WTC11 (cell line): ENCODE results near the gene PNMA8A. TPM values are rescaled to one million over a fixed set of nuclear protein-coding genes. Genes with fewer than 3 reads are reported as not detected.

Experiments used
- ATAC-seq: fragments of 200-7000 bp; cut with Tn5 transposase; 2 replicates; pipeline ENCODE4 v1.10.0; 2021; ENCODE audit warnings: mild to moderate bottlenecking, moderate library complexity
- CTCF ChIA-PET: fragments of 300-600 bp; sonication (Branson Sonifier 250); formaldehyde crosslinking; loops from one replicate; lab custom pipeline; 2021; ENCODE audit warnings: antibody characterized with exemption; lab: Charles Lee
- POLR2A ChIA-PET: fragments of 350-600 bp; sonication (Branson Sonifier 250); formaldehyde crosslinking; loops from one replicate; lab custom pipeline; 2021; ENCODE audit warnings: antibody characterized with exemption; lab: Charles Lee
- DNase-seq: peaks from one replicate; pipeline ENCODE4 v3.0.0; 2021; ENCODE audit warnings: low spot score
- H3K27ac Mint-ChIP-seq: 2 replicates; pipeline ENCODE4 v1.8.0; 2021; ENCODE audit warnings: mixed read lengths
- H3K27me3 Mint-ChIP-seq: 2 replicates; pipeline ENCODE4 v1.8.0; 2021; ENCODE audit warnings: low read depth, mild to moderate bottlenecking, moderate library complexity, mixed read lengths
- H3K36me3 Mint-ChIP-seq: 2 replicates; pipeline ENCODE4 v1.8.0; 2021; ENCODE audit warnings: mixed read lengths
- H3K4me1 Mint-ChIP-seq: 2 replicates; pipeline ENCODE4 v1.8.0; 2022; ENCODE audit warnings: mixed read lengths
- H3K4me3 Mint-ChIP-seq: 2 replicates; pipeline ENCODE4 v1.8.0; 2021; ENCODE audit warnings: mild to moderate bottlenecking, moderate library complexity, mixed read lengths
- H3K9me3 Mint-ChIP-seq: 2 replicates; pipeline ENCODE4 v1.8.0; 2021; ENCODE audit warnings: mixed read lengths
- ARID4B ChIP-seq: sonication (generic); formaldehyde crosslinking; IDR thresholded peaks from 2 replicates; pipeline ENCODE4 v1.8.0; 2023; ENCODE audit warnings: missing genetic modification reagents, mild to moderate bottlenecking, borderline replicate concordance
- ESRRA ChIP-seq: sonication (generic); formaldehyde crosslinking; IDR thresholded peaks from 2 replicates; pipeline ENCODE4 v1.8.1; 2022; ENCODE audit warnings: mild to moderate bottlenecking, missing genetic modification reagents, borderline replicate concordance
- FOXK1 ChIP-seq: sonication (generic); formaldehyde crosslinking; IDR thresholded peaks from 2 replicates; pipeline ENCODE4 v1.8.0; 2022; ENCODE audit warnings: mild to moderate bottlenecking, moderate library complexity, missing genetic modification reagents
- HMGA2 ChIP-seq: fragments of 250-450 bp; sonication (Bioruptor Pico); IDR thresholded peaks from 2 replicates; pipeline ENCODE4 v1.4.0; 2021; ENCODE audit warnings: mild to moderate bottlenecking, moderate library complexity
- IRF2 ChIP-seq: sonication (generic); formaldehyde crosslinking; IDR thresholded peaks from 2 replicates; pipeline ENCODE4 v1.8.0; 2022; ENCODE audit warnings: low read depth, missing genetic modification reagents, borderline replicate concordance
- JAZF1 ChIP-seq: fragments of 250-450 bp; sonication (Bioruptor Pico); IDR thresholded peaks from 2 replicates; pipeline ENCODE4 v1.9.0; 2021; ENCODE audit warnings: moderate library complexity, mild to moderate bottlenecking, inconsistent platforms
- NFATC4 ChIP-seq: fragments of 250-450 bp; sonication (Bioruptor Pico); IDR thresholded peaks from 2 replicates; pipeline ENCODE4 v1.9.0; 2021; ENCODE audit warnings: mild to moderate bottlenecking
- NFE2L1 ChIP-seq: sonication (generic); formaldehyde crosslinking; IDR thresholded peaks from 2 replicates; pipeline ENCODE4 v1.8.1; 2023; ENCODE audit warnings: missing genetic modification reagents
- PRRX2 ChIP-seq: fragments of 250-450 bp; sonication (Bioruptor Pico); IDR thresholded peaks from 2 replicates; pipeline ENCODE4 v1.8.0; 2021; ENCODE audit warnings: mild to moderate bottlenecking
- TCF7 ChIP-seq: sonication (generic); formaldehyde crosslinking; IDR thresholded peaks from 2 replicates; pipeline ENCODE4 v1.8.0; 2022; ENCODE audit warnings: mild to moderate bottlenecking, low read depth, missing genetic modification reagents, moderate library complexity
- TEAD1 ChIP-seq: sonication (generic); formaldehyde crosslinking; IDR thresholded peaks from 2 replicates; pipeline ENCODE4 v1.8.0; 2022; ENCODE audit warnings: mild to moderate bottlenecking, missing genetic modification reagents
- TEAD4 ChIP-seq: sonication (generic); formaldehyde crosslinking; IDR thresholded peaks from 2 replicates; pipeline ENCODE4 v1.8.0; 2022; ENCODE audit warnings: mild to moderate bottlenecking, missing genetic modification reagents
- ZNF232 ChIP-seq: sonication (generic); formaldehyde crosslinking; IDR thresholded peaks from 2 replicates; pipeline ENCODE4 v1.8.0; 2022; ENCODE audit warnings: mild to moderate bottlenecking, missing genetic modification reagents
- ZNF416 ChIP-seq: fragments of 250-450 bp; sonication (Bioruptor Pico); IDR thresholded peaks from 2 replicates; pipeline ENCODE4 v1.9.0; 2021; ENCODE audit warnings: mild to moderate bottlenecking, inconsistent platforms
- ZNF671 ChIP-seq: fragments of 250-450 bp; sonication (Bioruptor Pico); IDR thresholded peaks from 2 replicates; pipeline ENCODE4 v1.8.0; 2021; ENCODE audit warnings: mild to moderate bottlenecking
- total RNA-seq: library from RNA; stranded (reverse); gene quantifications from 3 replicates; pipeline ENCODE4 v1.2.3, GENCODE V29; 2021
- TF ChIP-seq, protein P1 (sequence below): sonication (generic); formaldehyde crosslinking; IDR thresholded peaks from 2 replicates; pipeline ENCODE4 v1.8.0; 2022; ENCODE audit warnings: mild to moderate bottlenecking, missing genetic modification reagents
- TF ChIP-seq, protein P2 (sequence below): sonication (generic); formaldehyde crosslinking; IDR thresholded peaks from 2 replicates; pipeline ENCODE4 v1.8.1; 2023; ENCODE audit warnings: mild to moderate bottlenecking, missing genetic modification reagents
- TF ChIP-seq, protein P3 (sequence below): fragments of 250-450 bp; sonication (Bioruptor Pico); IDR thresholded peaks from 2 replicates; pipeline ENCODE4 v2.1.2; 2022; ENCODE audit warnings: mild to moderate bottlenecking, moderate library complexity
- TF ChIP-seq, protein P4 (sequence below): sonication (generic); formaldehyde crosslinking; IDR thresholded peaks from 2 replicates; pipeline ENCODE4 v1.8.1; 2023; ENCODE audit warnings: mild to moderate bottlenecking, missing genetic modification reagents, moderate library complexity
- TF ChIP-seq, protein P5 (sequence below): fragments of 250-450 bp; sonication (Bioruptor Pico); IDR thresholded peaks from 2 replicates; pipeline ENCODE4 v1.9.0; 2021; ENCODE audit warnings: mild to moderate bottlenecking
- TF ChIP-seq, protein P6 (sequence below): sonication (generic); formaldehyde crosslinking; IDR thresholded peaks from 2 replicates; pipeline ENCODE4 v1.8.0; 2022; ENCODE audit warnings: mild to moderate bottlenecking, missing genetic modification reagents

Gene PNMA8A
- total RNA-seq, 1 experiment from 2014 or later: 25.4 TPM

DNA sequence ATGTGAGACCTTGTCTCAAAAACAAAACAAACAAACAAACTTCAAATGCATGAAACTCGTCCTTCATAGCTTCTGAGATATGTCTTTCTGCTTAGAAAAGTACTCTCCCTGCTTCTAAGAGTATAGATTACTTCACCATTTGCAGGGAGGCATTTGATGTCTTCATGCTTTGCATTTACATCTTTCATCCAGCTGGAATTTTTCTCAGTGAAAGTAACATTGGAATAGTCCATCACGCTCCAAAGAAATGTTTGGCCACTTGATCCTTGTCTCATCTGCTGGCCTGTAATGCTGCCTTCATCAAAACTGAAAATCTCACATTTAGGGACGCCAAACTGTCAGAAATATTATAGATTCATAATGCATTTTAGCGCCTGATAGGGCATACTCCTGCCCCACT lies 19.2 kb downstream of the PNMA8A start:
- peaks cover 7% of the 10 kb centered on the region; the same call in 1 of the 2 replicates for H3K36me3 Mint-ChIP-seq
- ChIA-PET CTCF (interaction anchor here (1.7 kb wide), 1 partner anchor 21 kb away, joined by 7 read pairs; no protein-coding TSS in a partner anchor), POLR2A (no interaction called here)
- H3K9me3 Mint-ChIP-seq: peaks cover 12% of the 10 kb centered on the region
- H3K4me1 Mint-ChIP-seq: no peaks in the 10 kb centered on the region
- no peak overlapping the region for H3K4me3 Mint-ChIP-seq
- DNase-seq (no peak), ATAC-seq (no peak)
- TF ChIP-seq TEAD1 (CRISPR knock-in tag) (no peak), FOXK1 (no peak), PRRX2 (no peak), ZNF416 (CRISPR knock-in tag) (no peak), TEAD4 (CRISPR knock-in tag) (no peak), ESRRA (CRISPR knock-in tag) (no peak), NFATC4 (CRISPR knock-in tag) (no peak), HMGA2 (CRISPR knock-in tag) (no peak)
- TF ChIP-seq, protein P1, sequence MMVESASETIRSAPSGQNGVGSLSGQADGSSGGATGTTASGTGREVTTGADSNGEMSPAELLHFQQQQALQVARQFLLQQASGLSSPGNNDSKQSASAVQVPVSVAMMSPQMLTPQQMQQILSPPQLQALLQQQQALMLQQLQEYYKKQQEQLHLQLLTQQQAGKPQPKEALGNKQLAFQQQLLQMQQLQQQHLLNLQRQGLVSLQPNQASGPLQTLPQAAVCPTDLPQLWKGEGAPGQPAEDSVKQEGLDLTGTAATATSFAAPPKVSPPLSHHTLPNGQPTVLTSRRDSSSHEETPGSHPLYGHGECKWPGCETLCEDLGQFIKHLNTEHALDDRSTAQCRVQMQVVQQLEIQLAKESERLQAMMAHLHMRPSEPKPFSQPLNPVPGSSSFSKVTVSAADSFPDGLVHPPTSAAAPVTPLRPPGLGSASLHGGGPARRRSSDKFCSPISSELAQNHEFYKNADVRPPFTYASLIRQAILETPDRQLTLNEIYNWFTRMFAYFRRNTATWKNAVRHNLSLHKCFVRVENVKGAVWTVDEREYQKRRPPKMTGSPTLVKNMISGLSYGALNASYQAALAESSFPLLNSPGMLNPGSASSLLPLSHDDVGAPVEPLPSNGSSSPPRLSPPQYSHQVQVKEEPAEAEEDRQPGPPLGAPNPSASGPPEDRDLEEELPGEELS (CRISPR knock-in tag): no peak
- TF ChIP-seq, protein P2, sequence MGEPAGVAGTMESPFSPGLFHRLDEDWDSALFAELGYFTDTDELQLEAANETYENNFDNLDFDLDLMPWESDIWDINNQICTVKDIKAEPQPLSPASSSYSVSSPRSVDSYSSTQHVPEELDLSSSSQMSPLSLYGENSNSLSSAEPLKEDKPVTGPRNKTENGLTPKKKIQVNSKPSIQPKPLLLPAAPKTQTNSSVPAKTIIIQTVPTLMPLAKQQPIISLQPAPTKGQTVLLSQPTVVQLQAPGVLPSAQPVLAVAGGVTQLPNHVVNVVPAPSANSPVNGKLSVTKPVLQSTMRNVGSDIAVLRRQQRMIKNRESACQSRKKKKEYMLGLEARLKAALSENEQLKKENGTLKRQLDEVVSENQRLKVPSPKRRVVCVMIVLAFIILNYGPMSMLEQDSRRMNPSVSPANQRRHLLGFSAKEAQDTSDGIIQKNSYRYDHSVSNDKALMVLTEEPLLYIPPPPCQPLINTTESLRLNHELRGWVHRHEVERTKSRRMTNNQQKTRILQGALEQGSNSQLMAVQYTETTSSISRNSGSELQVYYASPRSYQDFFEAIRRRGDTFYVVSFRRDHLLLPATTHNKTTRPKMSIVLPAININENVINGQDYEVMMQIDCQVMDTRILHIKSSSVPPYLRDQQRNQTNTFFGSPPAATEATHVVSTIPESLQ (CRISPR knock-in tag): no peak
- H3K27me3 Mint-ChIP-seq: peaks cover 8% of the 10 kb centered on the region
- H3K27ac Mint-ChIP-seq: 0 out of 2 replicates have a peak overlapping the region, but pooled peaks have one; percentile 23

GRCh38 chr19:46451352-46451751 lies 20.0 kb downstream of the PNMA8A start:
- no peak for DNase-seq
- peaks cover 7% of the 10 kb centered on the region; the same call in 1 of the 2 replicates for H3K36me3 Mint-ChIP-seq
- H3K27ac Mint-ChIP-seq: no peak overlapping the region
- H3K27me3 Mint-ChIP-seq: peaks cover 7% of the 10 kb centered on the region
- no peaks in the 10 kb centered on the region for H3K4me1 Mint-ChIP-seq
- no peak overlapping the region for H3K4me3 Mint-ChIP-seq
- CTCF ChIA-PET: interaction anchor here (1.7 kb wide), 1 partner anchor 20 kb away, joined by 7 read pairs; no protein-coding TSS in a partner anchor
- H3K9me3 Mint-ChIP-seq: peaks cover 12% of the 10 kb centered on the region
- ATAC-seq: no peak
- TF ChIP-seq, protein P3, sequence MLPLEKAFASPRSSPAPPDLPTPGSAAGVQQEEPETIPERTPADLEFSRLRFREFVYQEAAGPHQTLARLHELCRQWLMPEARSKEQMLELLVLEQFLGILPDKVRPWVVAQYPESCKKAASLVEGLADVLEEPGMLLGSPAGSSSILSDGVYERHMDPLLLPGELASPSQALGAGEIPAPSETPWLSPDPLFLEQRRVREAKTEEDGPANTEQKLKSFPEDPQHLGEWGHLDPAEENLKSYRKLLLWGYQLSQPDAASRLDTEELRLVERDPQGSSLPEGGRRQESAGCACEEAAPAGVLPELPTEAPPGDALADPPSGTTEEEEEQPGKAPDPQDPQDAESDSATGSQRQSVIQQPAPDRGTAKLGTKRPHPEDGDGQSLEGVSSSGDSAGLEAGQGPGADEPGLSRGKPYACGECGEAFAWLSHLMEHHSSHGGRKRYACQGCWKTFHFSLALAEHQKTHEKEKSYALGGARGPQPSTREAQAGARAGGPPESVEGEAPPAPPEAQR (CRISPR knock-in tag): no peak
- TF ChIP-seq JAZF1 (CRISPR knock-in tag): no peak
- POLR2A ChIA-PET: no interaction called here

GRCh38 chr19:46450737-46451136 lies 20.6 kb downstream of the PNMA8A start:
- H3K4me3 Mint-ChIP-seq: no peak overlapping the region
- CTCF ChIA-PET: interaction anchor here (1.7 kb wide), 1 partner anchor 19 kb away, joined by 7 read pairs; no protein-coding TSS in a partner anchor
- POLR2A ChIA-PET: no interaction called here
- ATAC-seq: no peak
- H3K27me3 Mint-ChIP-seq: peaks cover 3% of the 10 kb centered on the region
- H3K36me3 Mint-ChIP-seq: peaks cover 7% of the 10 kb centered on the region; the same call in 1 of the 2 replicates
- no peak overlapping the region for H3K27ac Mint-ChIP-seq
- peaks cover 12% of the 10 kb centered on the region for H3K9me3 Mint-ChIP-seq
- H3K4me1 Mint-ChIP-seq: no peaks in the 10 kb centered on the region
- no peak for DNase-seq
- no peak for TF ChIP-seq IRF2 (CRISPR knock-in tag)
- TF ChIP-seq, protein P4, sequence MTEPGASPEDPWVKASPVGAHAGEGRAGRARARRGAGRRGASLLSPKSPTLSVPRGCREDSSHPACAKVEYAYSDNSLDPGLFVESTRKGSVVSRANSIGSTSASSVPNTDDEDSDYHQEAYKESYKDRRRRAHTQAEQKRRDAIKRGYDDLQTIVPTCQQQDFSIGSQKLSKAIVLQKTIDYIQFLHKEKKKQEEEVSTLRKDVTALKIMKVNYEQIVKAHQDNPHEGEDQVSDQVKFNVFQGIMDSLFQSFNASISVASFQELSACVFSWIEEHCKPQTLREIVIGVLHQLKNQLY (CRISPR knock-in tag): no peak
- no peak for TF ChIP-seq TCF7 (CRISPR knock-in tag)
- TF ChIP-seq, protein P5, sequence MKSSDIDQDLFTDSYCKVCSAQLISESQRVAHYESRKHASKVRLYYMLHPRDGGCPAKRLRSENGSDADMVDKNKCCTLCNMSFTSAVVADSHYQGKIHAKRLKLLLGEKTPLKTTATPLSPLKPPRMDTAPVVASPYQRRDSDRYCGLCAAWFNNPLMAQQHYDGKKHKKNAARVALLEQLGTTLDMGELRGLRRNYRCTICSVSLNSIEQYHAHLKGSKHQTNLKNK (CRISPR knock-in tag): no peak
- TF ChIP-seq, protein P6, sequence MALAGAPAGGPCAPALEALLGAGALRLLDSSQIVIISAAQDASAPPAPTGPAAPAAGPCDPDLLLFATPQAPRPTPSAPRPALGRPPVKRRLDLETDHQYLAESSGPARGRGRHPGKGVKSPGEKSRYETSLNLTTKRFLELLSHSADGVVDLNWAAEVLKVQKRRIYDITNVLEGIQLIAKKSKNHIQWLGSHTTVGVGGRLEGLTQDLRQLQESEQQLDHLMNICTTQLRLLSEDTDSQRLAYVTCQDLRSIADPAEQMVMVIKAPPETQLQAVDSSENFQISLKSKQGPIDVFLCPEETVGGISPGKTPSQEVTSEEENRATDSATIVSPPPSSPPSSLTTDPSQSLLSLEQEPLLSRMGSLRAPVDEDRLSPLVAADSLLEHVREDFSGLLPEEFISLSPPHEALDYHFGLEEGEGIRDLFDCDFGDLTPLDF (CRISPR knock-in tag): no peak
- TF ChIP-seq ZNF232 (CRISPR knock-in tag): no peak
- TF ChIP-seq ZNF671 (CRISPR knock-in tag): no peak
- TF ChIP-seq ARID4B (CRISPR knock-in tag): no peak
- no peak for TF ChIP-seq NFE2L1
